Choroid plexus epithelial cell (primary cell): ENCODE measurements around the gene MMP17.

Experiments used
- DNase-seq: peaks from one replicate; pipeline ENCODE4 v3.0.0-alpha.2; 2010; ENCODE audit warnings: low read depth
- H3K4me3 ChIP-seq: 2 replicates; pipeline ENCODE4 v1.5.1; 2011; ENCODE audit warnings: low read depth, mild to moderate bottlenecking, control low read depth, low read length, moderate library complexity
- CTCF ChIP-seq: conservative IDR thresholded peaks from 2 replicates; pipeline ENCODE4 v1.5.1; 2011; ENCODE audit warnings: low read depth, mild to moderate bottlenecking, control low read depth, inconsistent platforms, low read length, moderate library complexity

MMP17 gene

GRCh38 chr12:131795064-131795463 lies 33.1 kb upstream of the MMP17 start:
- no peak for TF ChIP-seq CTCF
- H3K4me3 ChIP-seq, result no peak overlapping the region
- DNase-seq, result no peak

DNA sequence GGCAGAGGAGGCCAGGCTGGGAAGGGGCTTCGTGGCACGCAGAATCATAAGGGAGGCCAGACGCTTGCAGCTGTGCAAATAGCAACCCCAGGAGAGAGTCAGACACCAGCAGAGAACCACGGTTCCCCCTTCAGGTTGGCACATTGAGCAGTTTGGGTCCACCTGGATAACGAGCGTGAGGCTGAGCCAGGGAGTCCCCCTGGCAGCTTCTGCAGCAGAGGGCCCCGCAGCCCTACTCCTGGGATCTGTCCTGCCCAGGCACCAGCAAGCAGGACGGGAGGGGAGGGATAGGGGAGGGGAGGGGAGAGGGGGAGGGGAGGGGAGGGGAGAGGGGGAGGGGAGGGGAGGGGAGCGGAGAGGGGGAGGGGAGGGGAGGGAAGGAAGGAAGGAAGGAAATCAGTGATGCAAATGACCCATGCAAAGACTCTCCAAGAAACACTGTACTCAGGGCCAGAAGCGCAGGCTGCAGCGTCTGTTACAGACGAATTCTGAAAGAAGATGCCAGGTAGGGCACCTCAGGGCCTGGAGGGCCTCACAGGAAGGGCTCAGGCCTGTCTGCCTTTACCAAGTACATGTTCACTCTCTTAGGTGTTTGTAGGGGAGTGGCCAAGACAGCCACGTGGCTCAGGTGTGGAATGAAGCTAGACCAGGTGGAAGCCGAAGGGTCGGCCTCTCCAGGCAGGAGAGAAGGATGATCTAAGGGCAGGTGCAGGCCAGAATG lies 32.3 kb upstream of the MMP17 start:
- TF ChIP-seq CTCF, result no peak
- no peak for DNase-seq
- no peak overlapping the region for H3K4me3 ChIP-seq

DNA sequence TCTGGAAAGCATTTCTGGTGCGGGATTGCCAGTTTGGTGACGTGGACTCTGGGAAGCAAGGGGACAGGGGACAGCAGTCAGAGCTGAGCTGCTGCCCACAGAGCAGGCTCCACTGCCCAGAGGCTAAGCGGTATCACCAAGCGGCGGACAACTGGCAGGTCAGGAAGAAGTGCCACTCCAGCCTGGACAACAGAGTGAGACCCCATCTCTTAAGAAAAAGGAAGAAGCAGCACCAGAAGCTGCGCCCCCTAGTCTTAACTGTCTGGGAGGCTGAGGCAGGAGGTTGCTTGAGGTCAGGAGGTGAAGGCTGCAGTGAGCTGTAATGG lies 31.8 kb upstream of the MMP17 start:
- DNase-seq, result no peak
- H3K4me3 ChIP-seq, result no peak overlapping the region
- TF ChIP-seq CTCF, result no peak

- no peak for DNase-seq
- no peak overlapping the region for H3K4me3 ChIP-seq
- no peak for TF ChIP-seq CTCF
These were observed 31.2 kb upstream of the MMP17 start for GRCh38 chr12:131796754-131797587.

- DNase-seq, result no peak
- TF ChIP-seq CTCF, result no peak
- H3K4me3 ChIP-seq, result no peak overlapping the region
These were observed 30.6 kb upstream of the MMP17 start for GRCh38 chr12:131797588-131797934.

DNA sequence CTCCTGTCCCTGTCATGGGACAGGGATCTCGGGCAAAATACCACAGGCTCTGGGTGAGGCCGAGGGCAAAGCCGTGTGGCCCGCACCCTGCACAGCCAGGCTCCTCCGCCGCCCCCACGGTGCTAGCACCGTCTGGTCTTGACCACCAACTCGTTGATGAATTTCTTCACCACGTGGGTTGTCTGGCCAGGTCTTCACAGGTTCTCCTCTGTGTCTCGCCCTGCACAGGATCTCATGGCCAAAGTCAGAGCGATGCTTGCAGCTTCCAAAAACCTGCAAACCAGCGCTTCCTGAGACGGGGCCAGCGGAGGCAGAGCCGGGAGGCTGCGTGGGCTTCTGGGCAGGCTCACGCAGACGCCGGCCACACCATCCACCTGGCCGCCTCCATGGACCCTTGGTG lies 29.0 kb upstream of the MMP17 start:
- H3K4me3 ChIP-seq, result no peak overlapping the region
- no peak for TF ChIP-seq CTCF
- no peak for DNase-seq
